Omental fat pad (tissue), 4 donors: Measurements from ENCODE around the gene SYNC. TPM values are rescaled to one million over a fixed set of nuclear protein-coding genes. Genes with fewer than 3 reads are reported as not detected.

ENCODE experiments used
- ATAC-seq: fragments of 150-250 bp; one replicate; pipeline ENCODE4 v1.9.1; 2016; ENCODE audit warnings: mild to moderate bottlenecking, moderate library complexity; ENCODE audit not compliant: low FRiP score
- DNase-seq: peaks from one replicate; pipeline ENCODE4 v3.0.0-alpha.2; 2019; ENCODE audit warnings: low spot score
- CTCF ChIP-seq, 3 donors: fragments of 450-650 bp; IDR thresholded peaks; one replicate each; pipeline ENCODE4 v1.5.1; 2016 to 2017; ENCODE audit warnings: antibody characterized with exemption in 3 of 3, mild to moderate bottlenecking in 3 of 3, moderate library complexity in 2 of 3
- total RNA-seq, 4 donors: library from RNA; depleted of rRNA; stranded (reverse); fragments of >200 nt; gene quantifications; one replicate each; pipeline ENCODE4 v1.1.0, GENCODE V29; 2016

Gene SYNC
- total RNA-seq, 4 donors from 2014 or later: 14.8 to 27.4 (median 22.1) TPM

GRCh38 chr1:32733582-32734321 lies 31.2 kb upstream of the SYNC start:
- no peak for DNase-seq
- ATAC-seq: no peak
- TF ChIP-seq CTCF (IDR thresholded peaks at IDR 0.05): no peak

DNA sequence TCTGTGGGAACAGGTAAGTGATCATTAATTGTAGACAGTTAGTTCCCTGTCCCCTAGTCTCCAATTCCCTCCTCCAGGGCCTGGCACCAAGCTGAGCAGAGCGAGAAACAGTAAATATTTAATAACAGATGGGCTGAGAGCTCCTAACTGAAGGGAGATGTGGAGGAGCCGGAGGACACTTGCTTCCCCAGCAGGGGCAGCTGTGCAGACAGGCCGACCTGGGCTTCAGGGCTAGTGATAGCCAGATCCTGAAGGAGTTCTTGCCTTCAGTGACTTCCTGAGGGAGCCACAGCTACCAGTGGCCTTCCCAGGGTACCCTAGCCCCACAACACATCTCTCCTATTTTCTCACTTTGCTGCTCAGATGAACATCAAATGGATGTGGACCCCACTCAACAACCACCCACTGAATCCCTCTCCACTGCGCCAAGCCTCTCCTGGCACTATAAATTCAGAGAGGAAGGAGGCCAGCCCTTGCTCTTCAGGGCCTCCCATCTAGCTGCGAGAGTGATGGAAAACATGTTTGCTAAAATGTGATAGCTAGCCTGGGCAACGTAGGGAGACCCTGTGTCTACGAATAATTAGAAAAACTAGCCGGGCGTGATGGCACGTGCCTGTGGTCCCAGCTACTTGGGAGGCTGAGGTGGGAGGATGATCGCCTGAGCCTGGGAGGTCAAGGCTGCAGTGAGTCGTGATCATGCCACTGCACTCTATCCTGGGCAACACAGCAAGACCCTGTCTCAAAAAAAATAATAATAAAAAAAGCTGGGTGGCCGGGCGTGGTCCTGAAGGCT lies 26.9 kb upstream of the SYNC start:
- TF ChIP-seq CTCF (IDR thresholded peaks at IDR 0.05): no peak
- ATAC-seq (no peak), DNase-seq (no peak)

GRCh38 chr1:32728413-32729077 lies 26.0 kb upstream of the SYNC start:
- TF ChIP-seq CTCF (IDR thresholded peaks at IDR 0.05): no peak
- DNase-seq: no peak
- ATAC-seq: no peak

DNA sequence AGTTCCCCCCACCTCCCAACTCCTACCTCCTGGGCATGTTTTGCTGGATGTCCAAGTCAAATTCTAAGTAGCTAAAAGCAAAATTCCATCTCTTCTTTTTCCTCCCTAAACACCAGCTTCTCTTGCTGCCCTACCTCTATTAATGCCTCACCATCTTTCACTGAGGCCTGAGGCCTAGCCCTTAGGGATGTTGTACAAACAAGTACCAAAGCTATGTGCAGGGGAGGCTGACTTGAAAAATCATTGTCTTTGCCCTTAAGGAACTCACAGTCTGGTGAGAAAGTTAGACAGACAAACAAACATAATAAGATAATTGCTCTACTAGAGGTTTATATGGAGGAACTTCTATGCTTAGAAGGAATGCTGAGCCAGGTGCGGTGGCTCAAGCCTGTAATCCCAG lies 25.3 kb upstream of the SYNC start:
- no peak for ATAC-seq
- TF ChIP-seq CTCF (IDR thresholded peaks at IDR 0.05): no peak
- DNase-seq: no peak

- no peak for ATAC-seq
Observed at GRCh38 chr1:32725615-32725982, 23.0 kb upstream of the SYNC start.

More at GRCh38 chr1:32725615-32725982, 23.0 kb upstream of the SYNC start:
- TF ChIP-seq CTCF (IDR thresholded peaks at IDR 0.05): no peak
- no peak for DNase-seq
